ENCODE results near the gene ABHD13. TPM values are rescaled to one million over a fixed set of nuclear protein-coding genes. Genes with fewer than 3 reads are reported as not detected.
A peak's percentile ranks its signal among the peaks of the same experiment; 100 is the strongest.

The ABHD13 gene
- total RNA-seq, 2 donors from 2014 or later, result 8.0 to 10.2 TPM

DNA sequence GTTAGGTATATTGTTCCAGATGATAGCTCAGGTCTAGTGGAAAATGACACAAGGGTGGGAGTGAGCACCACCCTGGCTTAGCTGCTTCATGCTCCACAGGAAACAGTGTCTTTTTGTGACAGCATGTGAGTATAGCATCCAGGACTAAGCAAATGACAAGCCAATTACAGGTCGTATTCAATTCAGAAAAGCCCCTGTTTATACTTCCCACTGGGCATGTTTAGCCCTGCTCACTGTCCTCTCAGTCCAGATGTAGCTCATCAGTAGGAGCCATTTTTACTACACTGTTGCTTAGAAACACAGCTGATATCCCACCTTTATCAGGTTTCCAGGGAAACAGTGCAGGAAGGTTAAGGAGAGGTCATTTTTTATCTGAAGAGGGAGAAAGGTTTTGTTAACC is 8.0 kb downstream of the ABHD13 start:
- Histone ChIP-seq H3K27ac (ENCODE audit: low read depth, low read length) (no peak overlapping the region), H3K9ac (ENCODE audit: extremely low read depth, low read length, poor library complexity, severe bottlenecking) (no peak overlapping the region), H3K36me3 (ENCODE audit: control insufficient read depth, insufficient read depth, low read length) (peaks cover 12% of the 10 kb centered on the region), H3K27me3 (ENCODE audit: control insufficient read depth, insufficient read depth, low read length, poor library complexity, severe bottlenecking) (no peaks in the 10 kb centered on the region), H3K4me3 (ENCODE audit: low read length) (no peak overlapping the region), H3K9me3 (ENCODE audit: control insufficient read depth, low read length) (no peaks in the 10 kb centered on the region), H3K4me1 (ENCODE audit: control insufficient read depth, insufficient read depth, low read length) (no peaks in the 10 kb centered on the region)
- DNase-seq, result no peak
- Mint-ChIP-seq H3K4me1 (peaks cover 14% of the 10 kb centered on the region), H3K9me3 (no peaks in the 10 kb centered on the region), H3K4me3 (no peak overlapping the region), H3K27me3 (ENCODE audit: insufficient read depth) (no peaks in the 10 kb centered on the region), H3K36me3 (ENCODE audit: low read depth) (peaks cover 8% of the 10 kb centered on the region), H3K27ac (no peak overlapping the region)
- no peak for TF ChIP-seq CTCF (conservative IDR thresholded peaks at IDR 0.05)
- 71 to 73% methylated on average over 1 of the region's 1 CpG for WGBS, 2 experiments (ENCODE audit: insufficient coverage in 1 of 2, insufficient read length in 1 of 2)

GRCh38 chr13:108227651-108228272 is 9.6 kb downstream of the ABHD13 start:
- Histone ChIP-seq H3K36me3 (ENCODE audit: control insufficient read depth, insufficient read depth, low read length) (peaks cover 12% of the 10 kb centered on the region), H3K27me3 (ENCODE audit: control insufficient read depth, insufficient read depth, low read length, poor library complexity, severe bottlenecking) (no peaks in the 10 kb centered on the region), H3K27ac (ENCODE audit: low read depth, low read length) (no peak overlapping the region), H3K4me1 (ENCODE audit: control insufficient read depth, insufficient read depth, low read length) (no peaks in the 10 kb centered on the region), H3K9me3 (ENCODE audit: control insufficient read depth, low read length) (no peaks in the 10 kb centered on the region), H3K4me3 (ENCODE audit: low read length) (no peak overlapping the region), H3K9ac (ENCODE audit: extremely low read depth, low read length, poor library complexity, severe bottlenecking) (no peak overlapping the region)
- WGBS, 2 experiments (ENCODE audit: insufficient coverage in 1 of 2, insufficient read length in 1 of 2), result 100% methylated on average over 1 of the region's 1 CpG; no CpG with 5 or more reads in 1 of the 2 experiments
- Mint-ChIP-seq H3K4me1 (peaks cover 14% of the 10 kb centered on the region), H3K9me3 (no peaks in the 10 kb centered on the region), H3K36me3 (ENCODE audit: low read depth) (peaks cover 8% of the 10 kb centered on the region), H3K27ac (no peak overlapping the region), H3K27me3 (ENCODE audit: insufficient read depth) (no peaks in the 10 kb centered on the region), H3K4me3 (no peak overlapping the region)
- TF ChIP-seq CTCF (conservative IDR thresholded peaks at IDR 0.05), result peak; percentile 89
- DNase-seq, result no peak

DNA sequence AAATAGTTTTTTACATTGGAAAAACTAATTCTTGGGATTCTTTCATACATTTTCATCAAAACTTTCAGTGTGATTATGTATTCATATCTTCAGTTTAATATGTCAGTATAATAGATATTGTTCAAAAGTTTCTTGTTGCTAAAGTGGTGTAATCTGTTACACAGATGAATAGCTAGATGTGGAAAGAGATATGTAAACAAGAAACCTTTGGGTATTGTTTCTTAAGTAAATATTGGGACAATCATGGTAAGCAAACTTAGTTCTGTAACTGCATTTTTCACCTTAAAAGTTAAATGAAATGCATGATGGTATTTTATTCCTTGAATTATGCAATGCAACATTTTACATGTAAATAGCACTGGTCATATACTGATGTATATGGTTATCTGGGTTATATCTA is 12.2 kb downstream of the ABHD13 start:
- Histone ChIP-seq H3K36me3 (ENCODE audit: control insufficient read depth, insufficient read depth, low read length) (peaks cover 12% of the 10 kb centered on the region), H3K9ac (ENCODE audit: extremely low read depth, low read length, poor library complexity, severe bottlenecking) (no peak overlapping the region), H3K27me3 (ENCODE audit: control insufficient read depth, insufficient read depth, low read length, poor library complexity, severe bottlenecking) (no peaks in the 10 kb centered on the region), H3K4me3 (ENCODE audit: low read length) (no peak overlapping the region), H3K27ac (ENCODE audit: low read depth, low read length) (no peak overlapping the region), H3K4me1 (ENCODE audit: control insufficient read depth, insufficient read depth, low read length) (no peaks in the 10 kb centered on the region), H3K9me3 (ENCODE audit: control insufficient read depth, low read length) (no peaks in the 10 kb centered on the region)
- Mint-ChIP-seq H3K27ac (no peak overlapping the region), H3K36me3 (ENCODE audit: low read depth) (peaks cover 8% of the 10 kb centered on the region), H3K4me1 (peaks cover 14% of the 10 kb centered on the region), H3K9me3 (no peaks in the 10 kb centered on the region), H3K27me3 (ENCODE audit: insufficient read depth) (no peaks in the 10 kb centered on the region), H3K4me3 (no peak overlapping the region)
- no peak for TF ChIP-seq CTCF (conservative IDR thresholded peaks at IDR 0.05)
- DNase-seq, result no peak

Data from endodermal cell (in vitro differentiated cells).